AG20443 (cell line): ENCODE results near the gene GBP7.
"Not testable (repeated sequence)": the region's sequence is repeated elsewhere in the genome, so short reads cannot be mapped to it uniquely, and the experiment has no call there.

Experiments used
- DNase-seq: peaks from one replicate; pipeline ENCODE4 v3.0.0; 2012; ENCODE audit warnings: low spot score, mixed read lengths

Gene GBP7

GRCh38 chr1:89170170-89171066 lies 5.4 kb downstream of the GBP7 start:
- no peak for DNase-seq

- DNase-seq: no peak
These were observed 6.6 kb downstream of the GBP7 start for GRCh38 chr1:89169166-89169565.

GRCh38 chr1:89167590-89168230 lies 8.1 kb downstream of the GBP7 start:
- no peak for DNase-seq

GRCh38 chr1:89166705-89167104 lies 9.1 kb downstream of the GBP7 start:
- DNase-seq: no peak

GRCh38 chr1:89165811-89166210 lies 10.0 kb downstream of the GBP7 start:
- DNase-seq: no peak

GRCh38 chr1:89151047-89151446 lies 24.8 kb downstream of the GBP7 start:
- no peak for DNase-seq

GRCh38 chr1:89149976-89150375 lies 25.8 kb downstream of the GBP7 start:
- DNase-seq: no peak

GRCh38 chr1:89149229-89149628 lies 26.6 kb downstream of the GBP7 start:
- peak; percentile 52 for DNase-seq

GRCh38 chr1:89147678-89148658 lies 27.8 kb downstream of the GBP7 start:
- no peak for DNase-seq

- DNase-seq: no peak
These were observed 29.1 kb downstream of the GBP7 start for GRCh38 chr1:89146721-89147120.

GRCh38 chr1:89143484-89143883 lies 32.3 kb downstream of the GBP7 start:
- DNase-seq: no peak

GRCh38 chr1:89142160-89142559 lies 33.6 kb downstream of the GBP7 start:
- DNase-seq: no peak

GRCh38 chr1:89133747-89134146 lies 42.1 kb downstream of the GBP7 start:
- DNase-seq: no peak

- DNase-seq: no peak
These were observed 45.1 kb downstream of the GBP7 start for GRCh38 chr1:89130716-89131115.

- DNase-seq: no peak
These were observed 45.9 kb downstream of the GBP7 start for GRCh38 chr1:89129911-89130310.

GRCh38 chr1:89128003-89128458 lies 47.8 kb downstream of the GBP7 start:
- DNase-seq: not testable (repeated sequence)

- not testable (repeated sequence) for DNase-seq
These were observed 48.9 kb downstream of the GBP7 start for GRCh38 chr1:89126602-89127565.

- peak; percentile 79 for DNase-seq
These were observed 49.8 kb downstream of the GBP7 start, which contains the start of gene GBP2 for GRCh38 chr1:89125913-89126580. Gene GBP2 (minus strand): TSS chr1:89126114. CDS start chr1:89121966, 4,148 bp downstream.

- peak; percentile 22 for DNase-seq
These were observed 50.4 kb downstream of the GBP7 start for GRCh38 chr1:89125240-89125912.

- DNase-seq: no peak
These were observed 54.2 kb downstream of the GBP7 start for GRCh38 chr1:89121641-89122040.
